IPS-15b (cell line): ENCODE measurements around the gene PGR.

Experiments used
- H3K27me3 ChIP-seq: one replicate; pipeline ENCODE4 v1.6.1; 2013; ENCODE audit warnings: low read length; ENCODE audit not compliant: control insufficient read depth, insufficient read depth
- H3K36me3 ChIP-seq: one replicate; pipeline ENCODE4 v1.6.1; 2013; ENCODE audit warnings: low read length; ENCODE audit not compliant: control insufficient read depth, insufficient read depth
- H3K4me1 ChIP-seq: one replicate; pipeline ENCODE4 v1.6.1; 2013; ENCODE audit warnings: mild to moderate bottlenecking, low read length; ENCODE audit not compliant: control insufficient read depth, insufficient read depth
- H3K4me3 ChIP-seq: one replicate; pipeline ENCODE4 v1.5.1; 2013; ENCODE audit warnings: low read depth, low read length
- H3K9ac ChIP-seq: one replicate; pipeline ENCODE4 v1.6.1; 2013; ENCODE audit warnings: low read depth, mild to moderate bottlenecking, low read length
- H3K9me3 ChIP-seq: one replicate; pipeline ENCODE4 v1.6.1; 2013; ENCODE audit warnings: mild to moderate bottlenecking, low read length; ENCODE audit not compliant: control insufficient read depth, insufficient read depth

Gene PGR

DNA sequence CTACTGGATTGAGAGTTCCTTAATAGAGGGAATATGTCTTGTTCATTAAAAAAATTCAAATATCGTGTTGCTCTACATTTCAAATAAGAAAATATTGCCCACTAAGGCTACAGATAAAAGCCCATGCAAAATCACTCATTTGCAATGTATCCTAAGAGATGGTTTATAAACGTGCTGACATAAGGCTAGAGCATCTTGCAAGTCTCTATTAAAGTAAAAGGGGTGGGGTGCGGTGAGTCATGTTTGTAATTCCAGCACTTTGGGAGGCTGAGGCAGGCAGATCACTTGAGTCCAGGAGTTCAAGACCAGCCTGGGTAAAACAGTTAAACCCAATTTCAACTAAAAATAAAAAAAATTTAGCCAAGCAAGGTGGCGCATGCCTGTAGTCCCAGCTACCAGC is 70.3 kb downstream of the PGR start:
- Histone ChIP-seq H3K4me3 (no peak overlapping the region), H3K36me3 (no peaks in the 10 kb centered on the region), H3K4me1 (no peaks in the 10 kb centered on the region), H3K9ac (no peak overlapping the region), H3K9me3 (no peaks in the 10 kb centered on the region), H3K27me3 (no peaks in the 10 kb centered on the region)

DNA sequence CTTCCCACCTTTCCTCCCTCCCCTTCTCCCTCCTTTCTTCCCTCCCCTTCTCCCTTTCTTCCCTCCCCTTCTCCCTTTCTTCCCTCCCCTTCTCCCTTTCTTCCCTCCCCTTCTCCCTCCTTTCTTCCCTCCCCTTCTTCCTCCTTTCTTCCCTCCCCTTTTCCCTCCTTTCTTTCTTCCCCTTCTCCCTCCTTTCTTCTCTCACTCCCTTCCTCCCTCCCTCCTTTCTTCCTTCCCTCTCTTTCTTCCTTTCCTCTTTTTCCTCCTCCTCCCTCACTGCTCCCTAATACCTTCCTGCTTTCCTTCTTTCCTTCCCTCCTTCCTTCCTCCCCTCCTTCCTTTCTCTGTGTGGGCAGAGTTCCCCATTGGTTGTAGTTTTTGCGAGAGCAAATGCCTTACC is 76.1 kb downstream of the PGR start:
- H3K9ac ChIP-seq = no peak overlapping the region
- no peaks in the 10 kb centered on the region for H3K9me3 ChIP-seq
- H3K4me3 ChIP-seq = no peak overlapping the region
- H3K4me1 ChIP-seq = no peaks in the 10 kb centered on the region
- no peaks in the 10 kb centered on the region for H3K36me3 ChIP-seq
- H3K27me3 ChIP-seq = no peaks in the 10 kb centered on the region

DNA sequence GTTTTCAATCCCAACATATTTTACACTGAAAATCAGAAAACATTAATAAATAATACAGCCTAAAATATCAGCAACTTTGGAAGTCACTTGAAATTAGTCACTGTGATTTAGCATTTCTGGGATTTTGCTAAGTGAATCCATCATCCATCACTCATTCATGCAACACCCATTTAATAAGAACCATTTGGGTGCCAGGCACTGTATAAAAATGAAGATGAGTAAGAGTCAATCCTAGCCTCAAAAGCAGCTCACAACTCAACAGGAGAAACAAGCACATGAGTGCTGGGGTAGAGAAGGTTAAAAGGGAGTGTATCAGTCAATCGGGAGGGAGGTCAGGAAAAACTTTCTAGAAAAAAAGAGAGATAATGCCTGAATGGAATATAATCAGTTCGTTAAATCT is 77.9 kb downstream of the PGR start:
- H3K9ac ChIP-seq = no peak overlapping the region
- H3K27me3 ChIP-seq = no peaks in the 10 kb centered on the region
- H3K36me3 ChIP-seq = no peaks in the 10 kb centered on the region
- H3K4me1 ChIP-seq = no peaks in the 10 kb centered on the region
- no peaks in the 10 kb centered on the region for H3K9me3 ChIP-seq
- no peak overlapping the region for H3K4me3 ChIP-seq

DNA sequence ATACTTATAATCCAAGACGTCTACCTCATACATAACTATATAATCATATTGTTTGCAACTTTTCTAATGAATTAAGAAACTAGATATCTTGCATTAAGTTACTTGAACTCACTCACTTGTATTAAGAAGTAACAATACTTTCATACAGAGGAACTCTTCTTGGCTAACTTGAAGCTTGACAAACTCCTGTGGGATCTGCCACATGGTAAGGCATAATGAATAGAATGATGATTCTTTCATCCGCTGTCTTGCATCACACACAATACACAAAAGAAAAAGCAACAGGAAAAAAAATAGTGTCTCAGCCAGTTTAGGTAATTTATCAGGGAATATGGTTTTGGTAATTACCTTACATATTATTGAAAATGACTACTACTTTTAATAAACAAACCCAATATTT is 79.8 kb downstream of the PGR start:
- H3K9me3 ChIP-seq = no peaks in the 10 kb centered on the region
- H3K4me1 ChIP-seq = no peaks in the 10 kb centered on the region
- H3K4me3 ChIP-seq = no peak overlapping the region
- no peak overlapping the region for H3K9ac ChIP-seq
- H3K27me3 ChIP-seq = no peaks in the 10 kb centered on the region
- no peaks in the 10 kb centered on the region for H3K36me3 ChIP-seq

DNA sequence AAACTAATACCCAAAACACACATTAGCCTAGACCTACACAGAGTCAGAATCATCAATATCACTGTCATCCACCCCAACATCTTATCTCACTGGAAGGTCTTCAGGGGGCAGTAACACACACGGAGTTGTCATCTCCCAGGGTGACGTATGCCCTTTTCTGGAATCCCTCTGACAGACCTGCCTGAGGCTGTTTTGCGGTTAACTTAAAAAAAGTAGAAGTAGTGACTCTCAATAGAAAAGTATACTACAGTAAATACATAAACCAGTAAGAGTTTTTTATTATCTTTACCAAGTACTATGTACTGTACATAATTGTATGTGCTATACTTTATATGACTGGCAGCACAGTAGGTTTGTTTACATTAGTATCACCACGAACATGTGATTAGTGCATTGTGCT is 80.5 kb downstream of the PGR start:
- no peak overlapping the region for H3K9ac ChIP-seq
- H3K9me3 ChIP-seq = no peaks in the 10 kb centered on the region
- H3K27me3 ChIP-seq = no peaks in the 10 kb centered on the region
- no peaks in the 10 kb centered on the region for H3K36me3 ChIP-seq
- no peak overlapping the region for H3K4me3 ChIP-seq
- no peaks in the 10 kb centered on the region for H3K4me1 ChIP-seq

DNA sequence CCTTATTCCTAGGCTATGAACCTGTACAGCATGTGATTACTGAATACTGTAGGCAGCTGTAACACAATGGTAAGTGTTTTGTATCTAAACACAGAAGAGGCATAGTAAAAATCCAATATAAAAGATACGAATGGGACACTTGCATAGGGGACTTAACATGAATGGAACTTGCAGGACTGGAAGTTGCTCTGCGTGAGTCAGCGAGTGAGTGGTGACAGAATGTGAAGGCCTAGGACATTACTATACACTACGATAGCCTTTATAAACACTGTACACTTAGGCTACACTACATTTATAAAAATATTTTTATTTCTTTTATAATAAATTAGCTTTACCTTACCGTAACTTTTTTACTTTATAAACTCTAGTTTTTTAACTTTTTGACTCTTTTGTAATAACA is 81.1 kb downstream of the PGR start:
- H3K27me3 ChIP-seq = no peaks in the 10 kb centered on the region
- no peak overlapping the region for H3K4me3 ChIP-seq

DNA sequence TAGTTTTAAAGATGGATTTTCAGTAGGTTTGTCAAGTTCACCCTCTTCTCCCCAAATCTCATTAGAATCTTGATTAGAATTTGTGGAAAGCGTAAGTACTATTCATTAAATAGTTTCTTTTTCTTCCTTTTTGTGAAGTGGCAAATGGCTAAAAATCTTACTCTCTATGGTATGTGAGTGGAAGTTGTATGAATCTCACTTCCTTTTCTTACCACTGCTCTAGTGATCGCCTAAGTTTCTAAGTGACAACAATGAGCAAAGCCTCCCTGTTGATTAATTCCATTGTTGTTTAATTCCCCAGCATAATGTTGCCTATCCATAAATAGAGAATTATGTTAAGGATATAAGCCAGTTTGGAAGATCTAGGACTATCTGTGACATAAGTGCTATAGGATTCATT is 82.7 kb downstream of the PGR start:
- no peaks in the 10 kb centered on the region for H3K4me1 ChIP-seq
- H3K27me3 ChIP-seq = no peaks in the 10 kb centered on the region
- no peaks in the 10 kb centered on the region for H3K9me3 ChIP-seq
- H3K36me3 ChIP-seq = no peaks in the 10 kb centered on the region
- H3K4me3 ChIP-seq = no peak overlapping the region
- no peak overlapping the region for H3K9ac ChIP-seq

More for the DNA sequence above, 81.1 kb downstream of the PGR start:
- Histone ChIP-seq H3K9ac (no peak overlapping the region), H3K4me1 (no peaks in the 10 kb centered on the region), H3K9me3 (no peaks in the 10 kb centered on the region), H3K36me3 (no peaks in the 10 kb centered on the region)

DNA sequence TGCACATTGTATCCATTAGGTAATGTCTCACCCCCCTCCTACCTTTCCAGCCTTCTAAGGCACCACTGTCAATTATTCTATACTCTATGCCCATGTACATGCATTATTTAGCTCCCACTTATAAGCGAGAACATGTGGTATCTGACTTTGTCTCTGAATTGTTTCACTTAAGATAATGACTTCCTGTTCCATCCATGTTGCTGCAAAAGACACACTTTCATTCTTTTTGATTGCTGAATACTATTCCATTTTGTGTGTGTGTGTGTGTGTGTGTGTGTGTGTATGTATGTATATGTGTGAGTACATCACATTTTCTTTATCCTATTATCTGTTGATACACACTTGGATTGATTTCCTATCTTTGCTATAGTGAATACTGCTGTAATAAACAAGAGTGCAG is 84.2 kb downstream of the PGR start:
- Histone ChIP-seq H3K36me3 (no peaks in the 10 kb centered on the region), H3K9ac (no peak overlapping the region), H3K27me3 (no peaks in the 10 kb centered on the region), H3K9me3 (no peaks in the 10 kb centered on the region), H3K4me1 (no peaks in the 10 kb centered on the region), H3K4me3 (no peak overlapping the region)

DNA sequence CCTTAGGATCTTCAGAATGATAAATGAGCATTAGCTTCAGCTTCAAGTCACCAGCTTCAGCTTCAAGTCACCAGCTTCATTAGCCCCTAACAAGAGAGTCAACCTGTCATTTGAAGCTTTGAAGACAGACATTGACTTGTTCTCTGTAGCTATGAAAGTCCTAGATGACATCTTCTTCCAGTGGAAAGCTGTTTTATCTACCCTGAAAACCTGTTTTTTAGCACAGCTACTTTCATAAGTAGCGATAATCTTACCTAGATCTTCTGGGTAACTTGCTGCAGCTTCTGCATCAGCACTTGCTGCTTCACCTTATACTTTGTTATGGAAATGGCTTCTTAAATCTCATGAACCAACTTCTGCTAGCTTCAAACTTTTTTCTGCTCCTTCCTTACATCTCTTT is 85.7 kb downstream of the PGR start:
- Histone ChIP-seq H3K27me3 (no peaks in the 10 kb centered on the region), H3K4me1 (no peaks in the 10 kb centered on the region), H3K36me3 (no peaks in the 10 kb centered on the region), H3K4me3 (no peak overlapping the region), H3K9me3 (no peaks in the 10 kb centered on the region), H3K9ac (no peak overlapping the region)

DNA sequence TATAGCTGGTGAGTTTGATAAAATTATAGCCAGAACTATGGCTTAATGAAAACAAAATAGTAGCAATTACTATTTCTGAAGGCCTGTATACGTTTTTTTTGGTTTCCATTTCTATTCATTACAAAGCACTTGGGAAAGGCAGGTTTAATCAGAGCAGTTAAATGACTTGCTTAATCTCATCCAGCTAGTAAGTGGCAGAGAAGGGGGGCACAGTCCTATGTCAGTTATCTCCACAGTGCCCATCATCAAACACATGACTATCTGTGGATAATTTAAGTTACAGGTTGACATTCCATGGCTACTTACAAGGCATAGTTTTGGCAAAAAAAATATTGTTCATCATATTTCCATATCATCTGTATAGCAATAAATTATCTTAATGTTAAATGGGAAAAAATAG is 93.7 kb downstream of the PGR start:
- Histone ChIP-seq H3K9me3 (no peaks in the 10 kb centered on the region), H3K4me1 (no peaks in the 10 kb centered on the region)

DNA sequence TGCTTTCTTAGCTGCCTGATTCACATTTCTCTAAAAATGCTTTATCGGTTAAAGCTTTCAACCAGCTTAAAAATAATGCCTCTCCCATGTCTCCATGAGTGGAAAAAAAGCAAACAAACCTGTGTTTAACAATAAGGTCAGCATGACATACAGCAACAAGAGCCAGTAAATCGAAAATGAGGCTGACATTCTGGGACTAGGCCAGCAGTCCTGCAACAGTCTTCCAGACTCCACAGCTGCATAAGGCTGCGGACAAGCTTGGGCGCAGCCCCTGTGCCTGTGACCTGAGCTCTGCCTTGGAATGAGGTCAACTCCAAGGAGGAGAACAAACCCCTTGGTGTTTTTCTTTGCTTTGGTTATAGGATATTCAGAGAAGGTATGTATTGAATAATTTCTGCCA is 95.5 kb downstream of the PGR start:
- Histone ChIP-seq H3K36me3 (no peaks in the 10 kb centered on the region), H3K9me3 (no peaks in the 10 kb centered on the region), H3K4me1 (no peaks in the 10 kb centered on the region), H3K9ac (no peak overlapping the region), H3K27me3 (no peaks in the 10 kb centered on the region), H3K4me3 (no peak overlapping the region)

More for the DNA sequence above, 93.7 kb downstream of the PGR start:
- Histone ChIP-seq H3K4me3 (no peak overlapping the region), H3K36me3 (no peaks in the 10 kb centered on the region), H3K27me3 (no peaks in the 10 kb centered on the region), H3K9ac (no peak overlapping the region)

DNA sequence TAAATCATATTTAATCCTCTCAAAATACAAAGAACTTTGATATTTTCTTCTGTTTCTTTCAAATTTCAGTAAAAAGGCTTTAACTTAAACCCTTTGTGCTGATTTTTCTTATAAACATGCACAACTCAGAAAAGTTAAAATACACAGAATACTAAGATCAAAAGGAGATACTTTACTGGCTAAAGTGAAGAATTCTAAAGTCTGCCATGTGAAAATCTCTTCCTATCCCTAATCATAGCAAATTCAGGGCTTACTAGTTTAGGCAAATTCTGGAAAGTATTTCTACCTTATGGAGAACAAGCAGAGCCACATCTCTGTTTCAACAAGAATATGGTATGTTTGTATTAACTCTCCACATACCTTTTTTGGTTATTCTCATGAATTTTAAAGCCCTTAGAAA is 96.6 kb downstream of the PGR start:
- Histone ChIP-seq H3K9ac (no peak overlapping the region), H3K4me1 (no peaks in the 10 kb centered on the region)

DNA sequence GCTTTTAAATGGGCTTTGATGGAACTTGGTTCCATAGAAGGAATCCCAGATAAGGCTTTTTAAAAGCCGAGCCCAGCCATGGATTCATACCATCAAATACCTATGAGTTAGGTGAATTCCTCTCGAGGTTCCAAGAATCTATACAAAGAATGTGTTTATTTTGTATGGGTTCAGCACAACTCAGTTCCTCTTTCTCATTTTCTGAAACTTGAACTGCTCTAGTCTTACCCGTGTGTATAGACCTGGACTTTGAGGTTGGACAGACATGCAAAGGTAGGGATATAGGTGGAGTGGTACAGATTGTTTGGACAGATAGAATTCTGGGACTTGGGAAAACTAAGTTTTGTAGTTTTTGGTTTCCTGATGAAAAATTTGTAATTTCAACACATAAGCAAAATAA is 97.9 kb downstream of the PGR start:
- Histone ChIP-seq H3K9me3 (no peaks in the 10 kb centered on the region), H3K9ac (no peak overlapping the region), H3K36me3 (no peaks in the 10 kb centered on the region), H3K27me3 (no peaks in the 10 kb centered on the region), H3K4me3 (no peak overlapping the region), H3K4me1 (no peaks in the 10 kb centered on the region)

More for the DNA sequence above, 96.6 kb downstream of the PGR start:
- Histone ChIP-seq H3K36me3 (no peaks in the 10 kb centered on the region), H3K27me3 (no peaks in the 10 kb centered on the region), H3K4me3 (no peak overlapping the region), H3K9me3 (no peaks in the 10 kb centered on the region)
